Measurements from ENCODE around the gene WDR1.

The WDR1 gene

GRCh38 chr4:10160281-10160856, 43.8 kb upstream of the WDR1 start:
- Histone ChIP-seq H3K27me3 (ENCODE audit: control insufficient read depth, low read length) (peaks cover 11% of the 10 kb centered on the region; the same call in 1 of the 2 replicates), H3K79me2 (ENCODE audit: control insufficient read depth, low read length) (no peaks in the 10 kb centered on the region), H3K4me3 (ENCODE audit: low read length) (no peak overlapping the region), H4K20me1 (ENCODE audit: control insufficient read depth, insufficient read depth, low read depth, low read length) (no peaks in the 10 kb centered on the region), H3K36me3 (ENCODE audit: control insufficient read depth, low read length) (no peaks in the 10 kb centered on the region), H3K9me3 (ENCODE audit: control insufficient read depth, insufficient read depth, low read length) (no peaks in the 10 kb centered on the region), H3K27ac (ENCODE audit: low read depth, low read length) (no peak overlapping the region), H3F3A (ENCODE audit: control insufficient read depth, insufficient read depth) (no peaks in the 10 kb centered on the region), H3K4me2 (ENCODE audit: low read length) (no peak overlapping the region), H3K4me1 (ENCODE audit: control insufficient read depth, low read length) (no peaks in the 10 kb centered on the region), H3K9me2 (replicated peaks; ENCODE audit: control insufficient read depth, low read length) (no peaks in the 10 kb centered on the region)
- no peak for TF ChIP-seq CTCF (IDR thresholded peaks at IDR 0.05; ENCODE audit: low read depth, low read length, poor library complexity, severe bottlenecking)
- TF ChIP-seq EZH2phosphoT487 (IDR thresholded peaks at IDR 0.05; ENCODE audit: borderline replicate concordance, low read length): no peak

GRCh38 chr4:10159671-10160070, 43.1 kb upstream of the WDR1 start:
- H3K36me3 ChIP-seq (ENCODE audit: control insufficient read depth, low read length): no peaks in the 10 kb centered on the region
- H3K4me1 ChIP-seq (ENCODE audit: control insufficient read depth, low read length): no peaks in the 10 kb centered on the region
- no peak overlapping the region for H3K4me2 ChIP-seq (ENCODE audit: low read length)

GRCh38 chr4:10158333-10158942, 41.8 kb upstream of the WDR1 start:
- H3K9me2 ChIP-seq (replicated peaks; ENCODE audit: control insufficient read depth, low read length): no peaks in the 10 kb centered on the region
- no peaks in the 10 kb centered on the region for H3F3A ChIP-seq (ENCODE audit: control insufficient read depth, insufficient read depth)

More at GRCh38 chr4:10159671-10160070, 43.1 kb upstream of the WDR1 start:
- Histone ChIP-seq H3K27me3 (ENCODE audit: control insufficient read depth, low read length) (peaks cover 18% of the 10 kb centered on the region), H3K4me3 (ENCODE audit: low read length) (no peak overlapping the region), H3K9me3 (ENCODE audit: control insufficient read depth, insufficient read depth, low read length) (no peaks in the 10 kb centered on the region), H3K9me2 (replicated peaks; ENCODE audit: control insufficient read depth, low read length) (no peaks in the 10 kb centered on the region), H3K79me2 (ENCODE audit: control insufficient read depth, low read length) (no peaks in the 10 kb centered on the region), H3K27ac (ENCODE audit: low read depth, low read length) (no peak overlapping the region), H3F3A (ENCODE audit: control insufficient read depth, insufficient read depth) (no peaks in the 10 kb centered on the region), H4K20me1 (ENCODE audit: control insufficient read depth, insufficient read depth, low read depth, low read length) (no peaks in the 10 kb centered on the region)
- TF ChIP-seq CTCF (IDR thresholded peaks at IDR 0.05; ENCODE audit: low read depth, low read length, poor library complexity, severe bottlenecking) (no peak), EZH2phosphoT487 (IDR thresholded peaks at IDR 0.05; ENCODE audit: borderline replicate concordance, low read length) (no peak)

More at GRCh38 chr4:10158333-10158942, 41.8 kb upstream of the WDR1 start:
- Histone ChIP-seq H3K9me3 (ENCODE audit: control insufficient read depth, insufficient read depth, low read length) (no peaks in the 10 kb centered on the region), H3K79me2 (ENCODE audit: control insufficient read depth, low read length) (no peaks in the 10 kb centered on the region), H3K36me3 (ENCODE audit: control insufficient read depth, low read length) (no peaks in the 10 kb centered on the region), H3K4me1 (ENCODE audit: control insufficient read depth, low read length) (no peaks in the 10 kb centered on the region), H3K4me3 (ENCODE audit: low read length) (no peak overlapping the region), H3K4me2 (ENCODE audit: low read length) (no peak overlapping the region), H4K20me1 (ENCODE audit: control insufficient read depth, insufficient read depth, low read depth, low read length) (no peaks in the 10 kb centered on the region), H3K27ac (ENCODE audit: low read depth, low read length) (no peak overlapping the region), H3K27me3 (ENCODE audit: control insufficient read depth, low read length) (peaks cover 30% of the 10 kb centered on the region)
- TF ChIP-seq CTCF (IDR thresholded peaks at IDR 0.05; ENCODE audit: low read depth, low read length, poor library complexity, severe bottlenecking) (no peak), EZH2phosphoT487 (IDR thresholded peaks at IDR 0.05; ENCODE audit: borderline replicate concordance, low read length) (no peak)

Data from DOHH2 (cell line).